ENCODE results near the gene CCDC142. TPM values are rescaled to one million over a fixed set of nuclear protein-coding genes. Genes with fewer than 3 reads are reported as not detected.

The CCDC142 gene
- total and polyA plus RNA-seq, 9 of the 15 experiments (the other 6 are each of a cell fraction or from before 2014, with no cell fraction given) = 0.55 to 11.7 (median 7.2) TPM

- TF ChIP-seq, protein P1, sequence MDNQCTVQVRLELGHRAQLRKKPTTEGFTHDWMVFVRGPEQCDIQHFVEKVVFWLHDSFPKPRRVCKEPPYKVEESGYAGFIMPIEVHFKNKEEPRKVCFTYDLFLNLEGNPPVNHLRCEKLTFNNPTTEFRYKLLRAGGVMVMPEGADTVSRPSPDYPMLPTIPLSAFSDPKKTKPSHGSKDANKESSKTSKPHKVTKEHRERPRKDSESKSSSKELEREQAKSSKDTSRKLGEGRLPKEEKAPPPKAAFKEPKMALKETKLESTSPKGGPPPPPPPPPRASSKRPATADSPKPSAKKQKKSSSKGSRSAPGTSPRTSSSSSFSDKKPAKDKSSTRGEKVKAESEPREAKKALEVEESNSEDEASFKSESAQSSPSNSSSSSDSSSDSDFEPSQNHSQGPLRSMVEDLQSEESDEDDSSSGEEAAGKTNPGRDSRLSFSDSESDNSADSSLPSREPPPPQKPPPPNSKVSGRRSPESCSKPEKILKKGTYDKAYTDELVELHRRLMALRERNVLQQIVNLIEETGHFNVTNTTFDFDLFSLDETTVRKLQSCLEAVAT (IDR thresholded peaks at IDR 0.05) = 0 out of 4 replicates have a peak, but pooled peaks of 1 of the 2 experiments have one; percentile 14
- TF ChIP-seq NCOA2 (IDR thresholded peaks at IDR 0.05; ENCODE audit: partially characterized antibody in 2 of 2) = no peak
- TF ChIP-seq, protein P2, sequence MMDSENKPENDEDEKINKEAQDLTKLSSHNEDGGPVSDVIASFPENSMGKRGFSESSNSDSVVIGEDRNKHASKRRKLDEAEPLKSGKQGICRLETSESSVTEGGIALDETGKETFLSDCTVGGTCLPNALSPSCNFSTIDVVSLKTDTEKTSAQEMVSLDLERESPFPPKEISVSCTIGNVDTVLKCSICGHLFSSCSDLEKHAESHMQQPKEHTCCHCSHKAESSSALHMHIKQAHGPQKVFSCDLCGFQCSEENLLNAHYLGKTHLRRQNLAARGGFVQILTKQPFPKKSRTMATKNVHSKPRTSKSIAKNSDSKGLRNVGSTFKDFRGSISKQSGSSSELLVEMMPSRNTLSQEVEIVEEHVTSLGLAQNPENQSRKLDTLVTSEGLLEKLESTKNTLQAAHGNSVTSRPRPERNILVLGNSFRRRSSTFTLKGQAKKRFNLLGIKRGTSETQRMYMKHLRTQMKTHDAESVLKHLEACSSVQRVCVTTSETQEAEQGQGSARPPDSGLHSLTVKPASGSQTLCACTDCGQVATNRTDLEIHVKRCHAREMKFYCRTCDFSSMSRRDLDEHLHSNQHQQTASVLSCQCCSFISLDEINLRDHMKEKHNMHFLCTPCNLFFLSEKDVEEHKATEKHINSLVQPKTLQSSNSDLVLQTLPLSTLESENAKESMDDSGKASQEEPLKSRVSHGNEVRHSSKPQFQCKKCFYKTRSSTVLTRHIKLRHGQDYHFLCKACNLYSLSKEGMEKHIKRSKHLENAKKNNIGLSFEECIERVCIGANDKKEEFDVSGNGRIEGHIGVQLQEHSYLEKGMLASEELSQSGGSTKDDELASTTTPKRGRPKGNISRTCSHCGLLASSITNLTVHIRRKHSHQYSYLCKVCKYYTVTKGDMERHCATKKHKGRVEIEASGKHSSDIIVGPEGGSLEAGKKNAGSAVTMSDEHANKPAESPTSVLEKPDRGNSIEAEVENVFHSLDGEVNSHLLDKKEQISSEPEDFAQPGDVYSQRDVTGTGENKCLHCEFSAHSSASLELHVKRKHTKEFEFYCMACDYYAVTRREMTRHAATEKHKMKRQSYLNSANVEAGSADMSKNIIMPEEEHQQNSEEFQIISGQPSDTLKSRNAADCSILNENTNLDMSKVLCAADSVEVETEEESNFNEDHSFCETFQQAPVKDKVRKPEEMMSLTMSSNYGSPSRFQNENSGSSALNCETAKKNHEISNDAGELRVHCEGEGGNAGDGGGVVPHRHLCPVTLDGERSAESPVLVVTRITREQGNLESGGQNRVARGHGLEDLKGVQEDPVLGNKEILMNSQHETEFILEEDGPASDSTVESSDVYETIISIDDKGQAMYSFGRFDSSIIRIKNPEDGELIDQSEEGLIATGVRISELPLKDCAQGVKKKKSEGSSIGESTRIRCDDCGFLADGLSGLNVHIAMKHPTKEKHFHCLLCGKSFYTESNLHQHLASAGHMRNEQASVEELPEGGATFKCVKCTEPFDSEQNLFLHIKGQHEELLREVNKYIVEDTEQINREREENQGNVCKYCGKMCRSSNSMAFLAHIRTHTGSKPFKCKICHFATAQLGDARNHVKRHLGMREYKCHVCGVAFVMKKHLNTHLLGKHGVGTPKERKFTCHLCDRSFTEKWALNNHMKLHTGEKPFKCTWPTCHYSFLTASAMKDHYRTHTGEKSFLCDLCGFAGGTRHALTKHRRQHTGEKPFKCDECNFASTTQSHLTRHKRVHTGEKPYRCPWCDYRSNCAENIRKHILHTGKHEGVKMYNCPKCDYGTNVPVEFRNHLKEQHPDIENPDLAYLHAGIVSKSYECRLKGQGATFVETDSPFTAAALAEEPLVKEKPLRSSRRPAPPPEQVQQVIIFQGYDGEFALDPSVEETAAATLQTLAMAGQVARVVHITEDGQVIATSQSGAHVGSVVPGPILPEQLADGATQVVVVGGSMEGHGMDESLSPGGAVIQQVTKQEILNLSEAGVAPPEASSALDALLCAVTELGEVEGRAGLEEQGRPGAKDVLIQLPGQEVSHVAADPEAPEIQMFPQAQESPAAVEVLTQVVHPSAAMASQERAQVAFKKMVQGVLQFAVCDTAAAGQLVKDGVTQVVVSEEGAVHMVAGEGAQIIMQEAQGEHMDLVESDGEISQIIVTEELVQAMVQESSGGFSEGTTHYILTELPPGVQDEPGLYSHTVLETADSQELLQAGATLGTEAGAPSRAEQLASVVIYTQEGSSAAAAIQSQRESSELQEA (IDR thresholded peaks at IDR 0.05; ENCODE audit: low read depth) = no peak
- peak; percentile 55; the same call in 1 of the 2 replicates for TF ChIP-seq RB1 (IDR thresholded peaks at IDR 0.05; ENCODE audit: low read depth)
- peak; percentile 79; the same call in 1 of the 2 replicates for TF ChIP-seq STAT5A (IDR thresholded peaks at IDR 0.05; ENCODE audit: borderline replicate concordance, low read length)
- TF ChIP-seq ATF4 (CRISPR knock-in tag; IDR thresholded peaks at IDR 0.05) = no peak
- TF ChIP-seq CTBP1 (IDR thresholded peaks at IDR 0.05; ENCODE audit: borderline replicate concordance) = peak; percentile 69
- peak; percentile 85 for TF ChIP-seq TEAD4 (IDR thresholded peaks at IDR 0.05; ENCODE audit: low read length)
- no peak for TF ChIP-seq TEAD4 (CRISPR knock-in tag; IDR thresholded peaks at IDR 0.05; ENCODE audit: borderline replicate concordance)
- TF ChIP-seq MXI1 (IDR thresholded peaks at IDR 0.05; ENCODE audit: low read depth, low read length) = 0 out of 2 replicates have a peak, but pooled peaks have one; percentile 48
- 0 out of 2 replicates have a peak, but pooled peaks have one; percentile 34 for TF ChIP-seq KAT7 (CRISPR knock-in tag; IDR thresholded peaks at IDR 0.05; ENCODE audit: borderline replicate concordance)
- peak in 1 of 2 experiments; percentile 22; a peak in 2 of 4 replicates for TF ChIP-seq TBL1XR1 (IDR thresholded peaks at IDR 0.05; ENCODE audit: low read length in 2 of 2)
- TF ChIP-seq KLF6 (CRISPR knock-in tag; IDR thresholded peaks at IDR 0.05; ENCODE audit: borderline replicate concordance) = no peak
- TF ChIP-seq SMARCA4 (IDR thresholded peaks at IDR 0.05) = peak; percentile 67
- TF ChIP-seq, protein P3, sequence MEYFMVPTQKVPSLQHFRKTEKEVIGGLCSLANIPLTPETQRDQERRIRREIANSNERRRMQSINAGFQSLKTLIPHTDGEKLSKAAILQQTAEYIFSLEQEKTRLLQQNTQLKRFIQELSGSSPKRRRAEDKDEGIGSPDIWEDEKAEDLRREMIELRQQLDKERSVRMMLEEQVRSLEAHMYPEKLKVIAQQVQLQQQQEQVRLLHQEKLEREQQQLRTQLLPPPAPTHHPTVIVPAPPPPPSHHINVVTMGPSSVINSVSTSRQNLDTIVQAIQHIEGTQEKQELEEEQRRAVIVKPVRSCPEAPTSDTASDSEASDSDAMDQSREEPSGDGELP (CRISPR knock-in tag; IDR thresholded peaks at IDR 0.05; ENCODE audit: borderline replicate concordance) = peak; percentile 96
Observed at GRCh38 chr2:74530239-74531187, 47.7 kb upstream of the CCDC142 start (continued).

All from K562 (cell line).